Endothelial cell of hepatic sinusoid (primary cell): ENCODE measurements around the gene HDAC11.

Source experiments
- in situ Hi-C: cut with HindIII; loops from 2 replicates; pipeline ENCODE4 v1.10.0; 2017; ENCODE audit warnings: low sequenced_read_pairs

Gene HDAC11

DNA sequence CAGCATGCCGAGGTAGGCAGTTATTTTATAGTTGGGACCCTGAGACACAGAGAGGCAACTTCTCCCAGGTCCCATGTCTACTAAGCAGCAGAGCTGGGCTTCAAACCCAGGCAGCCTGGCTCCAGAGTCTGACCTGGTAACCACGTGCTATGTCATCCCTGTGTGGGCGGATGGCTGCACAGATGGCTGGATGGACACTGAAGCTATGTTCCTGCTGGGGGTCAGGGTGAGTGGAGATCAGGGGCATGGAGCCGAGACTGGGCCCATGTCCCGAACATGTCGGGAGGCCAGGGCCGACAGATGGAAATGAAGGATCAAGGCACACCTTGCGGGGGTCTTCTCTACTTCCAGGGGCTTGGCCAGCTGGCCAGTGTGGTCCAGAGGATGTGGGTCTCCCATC, 59.6 kb downstream of the HDAC11 start:
- in situ Hi-C loops = no loop called here

DNA sequence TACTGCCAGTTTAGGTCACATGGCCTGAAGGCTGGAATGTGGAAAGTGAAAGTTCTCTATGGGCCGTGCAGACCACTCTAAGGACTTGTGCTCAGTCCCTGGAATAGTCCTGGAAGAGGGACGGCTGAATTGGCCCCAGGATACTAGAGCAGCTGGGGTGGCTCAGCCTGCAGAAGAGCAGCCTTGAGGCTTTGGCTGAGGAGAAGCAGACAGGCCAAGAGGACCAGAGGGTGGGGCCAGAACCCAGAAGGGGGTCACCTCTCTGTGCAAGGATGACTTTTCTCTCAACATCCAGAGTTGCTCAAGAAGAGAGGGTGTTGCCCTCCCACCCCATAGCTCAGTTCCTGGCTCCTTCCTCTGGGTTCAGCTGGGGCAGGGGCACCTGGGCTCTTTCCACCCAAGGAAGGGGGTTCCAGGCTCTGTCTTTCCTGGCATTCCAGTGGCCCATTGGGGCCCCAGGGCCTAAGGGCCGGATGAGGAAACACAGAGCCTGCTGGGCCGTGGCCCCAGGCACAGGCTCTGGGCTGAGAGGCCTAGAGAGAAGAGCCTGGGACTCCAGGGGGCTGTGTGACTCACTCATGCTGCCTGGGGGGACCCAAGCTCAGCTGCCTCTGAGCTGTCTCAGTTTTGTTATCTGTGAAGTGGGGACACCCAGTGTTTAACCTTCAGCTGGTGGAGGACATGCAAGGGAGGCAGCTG, 60.3 kb downstream of the HDAC11 start:
- in situ Hi-C loops = no loop called here

DNA sequence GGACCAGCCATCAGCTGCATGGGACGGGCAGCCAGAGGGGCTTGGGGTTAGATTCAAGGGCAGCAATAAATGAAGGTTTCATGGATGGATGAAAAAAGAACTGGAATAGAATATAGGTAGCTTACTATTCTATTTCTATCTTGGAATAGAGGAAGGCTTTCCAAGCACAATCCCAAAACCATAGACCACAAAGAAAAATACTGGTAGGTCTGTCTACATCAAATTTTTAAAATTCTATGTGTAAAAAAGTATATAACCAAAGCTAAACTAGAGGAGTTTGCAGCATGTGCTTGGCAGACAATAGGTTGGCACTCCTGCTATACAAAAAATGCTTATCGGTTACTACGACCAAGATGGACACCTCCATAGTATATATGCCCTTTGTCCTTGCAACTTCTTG, 61.6 kb downstream of the HDAC11 start:
- in situ Hi-C loops = no loop called here

DNA sequence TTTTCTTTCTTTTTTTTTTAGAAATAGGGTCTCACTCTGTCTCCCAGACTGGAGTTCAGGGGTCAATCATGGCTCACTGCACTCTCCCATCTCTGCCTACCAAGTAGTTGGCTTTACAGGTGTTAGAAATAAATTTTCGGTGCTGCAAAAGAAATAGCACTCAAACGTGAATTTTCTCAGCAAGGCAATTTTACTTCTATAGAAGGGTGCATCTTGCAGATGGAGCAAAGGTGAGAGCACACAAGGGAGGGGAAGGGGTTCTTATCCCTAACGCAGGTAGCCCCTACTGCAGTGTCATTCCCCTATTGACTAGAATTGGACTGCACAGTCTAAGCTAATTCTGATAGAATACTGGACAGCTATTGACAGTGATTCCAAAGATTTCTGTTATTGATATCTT, 62.0 kb downstream of the HDAC11 start:
- in situ Hi-C loops = no loop called here

GRCh38 chr3:13543253-13543652, 63.1 kb downstream of the HDAC11 start:
- in situ Hi-C loops = no loop called here

GRCh38 chr3:13544293-13544831, 64.3 kb downstream of the HDAC11 start:
- in situ Hi-C loops = no loop called here

DNA sequence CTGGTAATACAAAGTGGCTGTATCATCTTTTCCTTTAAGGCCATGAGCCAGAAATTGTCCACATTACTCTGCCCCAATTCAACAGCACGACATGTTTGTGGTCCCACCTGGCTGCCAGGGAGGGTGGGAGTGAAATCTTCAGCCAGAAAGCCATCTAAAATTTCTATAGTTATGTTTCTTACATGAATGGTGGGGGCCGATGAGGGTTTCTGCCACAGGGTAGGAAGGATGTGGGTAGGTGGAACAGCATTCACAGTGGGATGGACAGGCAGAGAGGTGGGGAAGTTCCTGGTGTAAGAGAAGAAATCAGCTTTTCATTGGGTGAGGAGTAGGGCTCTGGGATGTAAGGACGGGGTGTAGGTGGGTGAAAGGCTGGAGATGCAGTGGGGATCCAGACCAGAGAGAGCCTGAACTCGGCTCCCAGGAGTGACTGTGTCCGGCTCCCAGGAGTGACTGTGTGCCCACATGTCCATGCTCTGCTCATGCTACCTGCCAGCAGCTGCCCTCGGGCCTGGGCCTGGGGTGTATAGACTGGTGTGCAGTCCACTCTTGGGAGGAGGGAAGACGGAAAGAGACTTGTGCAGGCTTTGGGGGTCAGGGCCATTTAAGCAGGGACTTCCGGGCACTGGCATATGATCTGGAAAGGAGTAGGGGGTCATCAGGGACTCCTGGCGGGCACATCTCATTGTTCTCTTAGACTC, 65.0 kb downstream of the HDAC11 start:
- in situ Hi-C loops = no loop called here

DNA sequence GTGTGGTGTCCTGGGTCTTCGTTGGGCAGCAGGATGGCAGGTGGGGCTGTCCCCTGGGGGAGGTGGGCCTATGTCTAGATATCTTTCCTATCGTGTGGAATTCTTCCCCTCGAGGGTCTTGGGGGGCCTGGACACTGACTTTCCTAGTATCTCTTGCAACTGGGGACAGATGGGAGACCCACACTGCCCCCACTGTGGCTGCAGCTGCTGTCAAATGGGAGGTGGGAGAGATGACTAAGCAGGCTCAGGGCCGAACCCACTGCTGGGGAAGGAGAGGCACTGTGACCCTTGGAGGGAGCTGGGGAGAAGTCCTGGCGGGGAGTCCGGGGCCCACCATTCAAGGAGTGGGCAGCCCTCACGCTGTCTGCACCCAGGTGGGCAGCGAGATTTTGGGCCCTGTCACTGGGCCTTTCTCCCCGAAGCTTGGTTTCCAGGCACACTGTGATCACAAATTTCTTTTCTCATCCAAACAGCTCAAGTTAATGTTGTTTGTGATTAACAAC, 65.9 kb downstream of the HDAC11 start:
- in situ Hi-C loops = no loop called here

DNA sequence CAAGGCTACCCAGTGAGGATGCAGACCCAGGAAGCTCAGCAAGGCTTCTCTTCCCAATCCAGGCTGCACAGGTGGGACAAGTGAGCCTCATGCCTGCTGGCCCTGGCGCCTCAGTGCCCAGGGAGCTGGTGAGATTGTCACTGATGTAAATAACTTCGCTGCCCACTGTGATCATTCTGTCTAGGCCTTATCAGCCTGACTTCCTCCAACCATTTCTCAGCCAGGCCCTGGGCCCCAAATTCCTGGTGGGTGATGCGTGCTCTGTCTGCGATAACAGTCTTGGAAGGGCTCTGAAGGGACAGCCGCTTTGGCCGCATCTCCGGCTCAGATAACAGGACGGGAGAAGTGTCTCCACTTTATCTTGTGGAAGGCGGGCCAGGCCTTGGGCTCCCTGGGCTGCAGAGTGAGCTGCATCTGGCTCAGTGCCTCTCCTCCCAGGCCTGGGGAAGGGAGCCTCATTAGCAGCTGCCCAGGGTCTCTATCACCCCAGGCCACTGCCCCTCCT, 66.6 kb downstream of the HDAC11 start:
- in situ Hi-C loops = no loop called here

GRCh38 chr3:13547591-13548371, 67.7 kb downstream of the HDAC11 start:
- in situ Hi-C loops = no loop called here

- in situ Hi-C loops = no loop called here
These were observed 68.9 kb downstream of the HDAC11 start, which contains the start of gene FBLN2 for GRCh38 chr3:13548696-13549622. Gene FBLN2, plus strand, starts transcription at chr3:13549125. Its CDS starts 21,231 bp downstream, at chr3:13570356.

DNA sequence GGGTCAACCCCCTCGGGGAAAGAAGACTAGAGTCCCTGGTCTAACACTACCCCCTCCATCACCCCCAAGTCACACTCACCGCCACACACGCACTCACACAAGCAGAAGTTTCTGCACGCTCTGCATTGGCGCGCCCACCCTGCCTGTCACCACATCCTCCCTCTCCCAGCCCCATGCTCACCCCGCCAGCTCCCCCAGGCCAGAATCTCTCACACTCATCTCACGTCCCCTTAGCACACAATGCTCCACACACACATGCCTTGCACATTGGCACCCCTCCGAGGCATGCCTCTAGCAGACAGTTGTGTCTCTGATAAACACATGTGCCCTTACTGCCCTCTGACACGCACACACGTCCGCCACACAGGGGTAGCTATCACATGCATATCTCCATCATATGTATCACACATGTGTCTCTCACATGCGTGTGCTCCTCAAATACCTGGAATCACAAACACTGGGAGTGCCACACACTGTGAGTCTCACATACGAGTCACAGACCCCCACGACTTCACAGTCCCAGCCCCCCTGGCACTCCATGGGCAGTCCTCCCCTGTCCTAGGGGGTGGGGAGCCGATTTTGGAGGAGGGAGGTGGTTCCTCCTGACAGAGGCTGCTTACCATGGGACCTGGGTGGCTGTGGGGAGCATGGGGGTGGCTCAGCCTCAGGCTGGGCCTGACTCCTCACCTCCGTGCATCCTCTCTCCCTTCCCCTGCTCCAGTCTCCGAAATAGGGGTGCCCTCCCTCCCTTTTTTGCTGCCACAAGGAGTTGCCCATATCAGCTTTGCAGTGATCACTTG, 69.7 kb downstream of the HDAC11 start:
- in situ Hi-C loops = no loop called here

DNA sequence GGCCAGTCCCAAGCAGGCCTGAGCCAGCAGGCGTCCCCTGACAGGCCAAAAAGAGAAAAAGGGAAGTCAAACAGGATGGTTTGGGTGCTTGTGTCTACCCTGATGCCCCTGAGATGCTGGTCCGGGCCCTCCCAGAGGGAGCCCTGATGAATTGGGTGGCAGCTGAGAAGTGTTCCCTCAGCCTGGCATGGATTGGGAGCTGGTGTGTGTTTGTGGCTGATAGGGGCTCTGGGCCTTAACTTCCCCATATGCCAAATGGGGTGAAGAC, 70.3 kb downstream of the HDAC11 start:
- in situ Hi-C loops = no loop called here

GRCh38 chr3:13550791-13551360, 70.8 kb downstream of the HDAC11 start:
- in situ Hi-C loops = no loop called here

DNA sequence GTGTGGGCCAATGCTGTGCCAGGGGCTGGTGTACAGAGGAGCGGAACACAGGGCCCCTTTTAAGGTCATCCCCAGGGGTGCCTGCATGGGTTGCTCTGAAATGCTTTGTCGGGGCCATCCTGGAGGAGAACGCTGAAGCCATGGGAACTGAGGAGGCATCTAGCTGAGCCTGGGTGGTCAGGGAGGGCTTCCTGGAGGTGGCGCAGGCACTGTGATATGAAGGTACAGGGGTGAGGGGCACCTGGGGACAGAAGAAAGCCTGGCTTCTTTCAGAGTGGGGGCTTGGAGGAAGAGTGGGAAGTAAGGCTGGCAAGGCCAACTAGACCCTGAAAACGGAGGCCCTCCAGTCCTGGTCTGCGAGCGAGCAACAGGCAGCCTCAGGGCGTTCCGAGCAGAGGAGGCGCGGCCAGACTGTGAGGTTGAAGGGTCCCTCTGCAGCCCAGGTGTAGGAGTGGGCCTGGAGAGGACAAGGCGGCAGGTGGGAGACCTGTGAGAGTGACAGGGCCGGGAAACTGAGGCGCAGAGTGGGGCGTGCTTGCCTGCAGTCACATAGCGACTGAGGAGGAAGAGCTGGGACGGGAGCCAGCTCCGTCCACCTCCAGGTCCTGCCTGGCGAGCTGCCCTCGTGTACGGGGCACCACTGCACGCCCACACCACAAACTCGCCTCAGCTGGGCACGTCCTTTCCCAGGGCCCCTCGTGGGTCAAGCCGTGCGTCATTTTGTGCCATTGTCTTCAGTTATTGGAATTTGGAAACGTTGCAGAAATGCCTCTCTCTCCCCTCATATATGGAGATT, 72.9 kb downstream of the HDAC11 start:
- in situ Hi-C loops = no loop called here

DNA sequence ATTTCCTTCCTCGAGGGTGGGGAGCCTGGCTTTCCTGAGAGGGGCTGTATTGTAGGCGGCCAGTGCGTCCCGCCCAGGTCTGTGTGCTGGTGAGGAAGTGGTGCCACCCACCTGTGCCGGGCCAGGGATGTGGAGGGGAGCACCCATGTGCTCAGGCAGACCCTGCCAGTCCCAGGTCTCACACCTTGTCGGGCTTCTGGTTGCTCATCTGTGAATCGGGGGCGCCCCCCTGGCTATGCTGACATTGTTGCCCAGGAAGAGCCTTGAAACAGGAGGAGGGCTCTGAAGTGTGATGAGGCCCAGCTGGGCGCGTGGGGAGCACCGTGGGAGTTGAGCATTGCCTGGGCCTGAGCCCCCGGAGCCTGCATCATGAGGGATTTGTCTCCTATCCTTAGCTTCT, 73.6 kb downstream of the HDAC11 start:
- in situ Hi-C loops = no loop called here

- in situ Hi-C loops = no loop called here
These were observed 75.6 kb downstream of the HDAC11 start for GRCh38 chr3:13555753-13556152.
